Colonic mucosa (tissue), 4 donors: ENCODE measurements around the gene CCDC177. TPM values are rescaled to one million over a fixed set of nuclear protein-coding genes. Genes with fewer than 3 reads are reported as not detected.

Experiments used
- DNase-seq: peaks from one replicate; pipeline ENCODE4 v3.0.0-alpha.2; 2020
- H3K27ac ChIP-seq: fragments of 200-600 bp; one replicate; pipeline ENCODE4 v1.8.0; 2021
- H3K27me3 ChIP-seq: fragments of 200-600 bp; one replicate; pipeline ENCODE4 v1.8.0; 2021
- H3K36me3 ChIP-seq: fragments of 200-600 bp; one replicate; pipeline ENCODE4 v1.8.0; 2021
- H3K4me1 ChIP-seq: fragments of 200-600 bp; one replicate; pipeline ENCODE4 v1.8.0; 2021; ENCODE audit warnings: mild to moderate bottlenecking
- H3K4me3 ChIP-seq: fragments of 200-600 bp; one replicate; pipeline ENCODE4 v1.8.0; 2021
- H3K9ac ChIP-seq, 2 donors: one replicate each; pipeline ENCODE4 v1.7.0; 2013; ENCODE audit warnings: control low read depth in 2 of 2, low read depth in 2 of 2, low read length in 2 of 2
- H3K9me3 ChIP-seq: fragments of 200-600 bp; one replicate; pipeline ENCODE4 v1.8.0; 2021
- intact Hi-C: fragments of 100-400 bp; cut with DNase I; formaldehyde crosslinking; loops from one replicate; pipeline ENCODE4 v1.14.1; 2022
- total RNA-seq, 2 donors: library from RNA; stranded (reverse); fragmentation: NEBNext Ultra II Directional in 1 of 2; extraction: Animal tissue kit (Norgen Biotek cat#: 25700) in 1 of 2; gene quantifications; one replicate each; pipeline ENCODE4 v1.2.1, GENCODE V29; 2021
- TF ChIP-seq, protein P1 (sequence below): fragments of 200-600 bp; IDR thresholded peaks from one replicate; pipeline ENCODE4 v1.8.0; 2022; ENCODE audit warnings: antibody characterized with exemption, mild to moderate bottlenecking
- donor health status: healthy.
- donor health status: DM: no; HTN: no; CAD: no.
- donor health status: DM: no; HTN: no; CAD: no.

CCDC177 gene
- total RNA-seq, result not detected

DNA sequence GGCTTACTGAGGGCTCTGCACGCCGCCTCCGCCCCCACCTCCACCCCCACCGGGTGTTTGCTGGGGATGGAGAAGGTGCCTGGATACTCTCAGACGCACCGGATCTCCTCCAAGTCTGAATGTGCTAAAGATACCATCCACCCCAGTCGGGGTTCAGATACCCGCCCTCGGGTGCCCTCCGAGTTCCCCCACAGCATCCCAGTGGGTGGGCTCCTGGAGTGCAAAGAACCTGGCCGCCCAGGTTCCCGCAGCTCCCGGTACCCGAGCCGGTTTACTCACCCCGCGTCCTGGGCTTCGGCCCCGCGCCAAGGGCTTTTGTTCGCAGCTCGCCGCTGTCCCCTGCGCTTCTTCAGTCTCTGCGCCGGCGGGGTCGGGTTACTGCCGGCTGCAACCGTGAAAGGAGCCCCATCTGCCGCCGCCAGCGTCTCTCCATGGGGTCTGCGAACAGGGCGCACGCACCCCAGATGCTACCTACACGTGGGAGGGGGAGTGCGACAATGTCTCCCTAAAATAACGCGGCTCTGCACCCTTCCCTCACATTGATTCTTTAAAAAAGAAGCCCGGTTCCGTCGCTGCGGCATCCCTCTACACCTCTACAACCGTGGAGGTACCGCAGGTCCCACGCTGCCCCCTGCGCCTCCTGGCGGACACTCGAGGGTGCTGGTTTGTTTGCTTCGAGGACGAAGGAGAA lies at the start of gene CCDC177:
Gene CCDC177 (minus strand): TSS at position 609 of the 691 bp plus-strand sequence. CDS start 1,249 bp downstream, outside the sequence.
- TF ChIP-seq, protein P1, sequence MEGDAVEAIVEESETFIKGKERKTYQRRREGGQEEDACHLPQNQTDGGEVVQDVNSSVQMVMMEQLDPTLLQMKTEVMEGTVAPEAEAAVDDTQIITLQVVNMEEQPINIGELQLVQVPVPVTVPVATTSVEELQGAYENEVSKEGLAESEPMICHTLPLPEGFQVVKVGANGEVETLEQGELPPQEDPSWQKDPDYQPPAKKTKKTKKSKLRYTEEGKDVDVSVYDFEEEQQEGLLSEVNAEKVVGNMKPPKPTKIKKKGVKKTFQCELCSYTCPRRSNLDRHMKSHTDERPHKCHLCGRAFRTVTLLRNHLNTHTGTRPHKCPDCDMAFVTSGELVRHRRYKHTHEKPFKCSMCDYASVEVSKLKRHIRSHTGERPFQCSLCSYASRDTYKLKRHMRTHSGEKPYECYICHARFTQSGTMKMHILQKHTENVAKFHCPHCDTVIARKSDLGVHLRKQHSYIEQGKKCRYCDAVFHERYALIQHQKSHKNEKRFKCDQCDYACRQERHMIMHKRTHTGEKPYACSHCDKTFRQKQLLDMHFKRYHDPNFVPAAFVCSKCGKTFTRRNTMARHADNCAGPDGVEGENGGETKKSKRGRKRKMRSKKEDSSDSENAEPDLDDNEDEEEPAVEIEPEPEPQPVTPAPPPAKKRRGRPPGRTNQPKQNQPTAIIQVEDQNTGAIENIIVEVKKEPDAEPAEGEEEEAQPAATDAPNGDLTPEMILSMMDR, result peak; percentile 84
- no peak within 1 kb of the TSS for H3K9ac ChIP-seq
- H3K4me3 ChIP-seq, result peak within 1 kb of the TSS; percentile 1
- peaks cover 57% of the 10 kb centered on the region for H3K27me3 ChIP-seq
- peak; percentile 63 for DNase-seq
- H3K36me3 ChIP-seq, result no peaks in the 10 kb centered on the region
- H3K4me1 ChIP-seq, result peaks cover 7% of the 10 kb centered on the region
- intact Hi-C loops, result no loop called here
- H3K27ac ChIP-seq, result no peak within 1 kb of the TSS
- H3K9me3 ChIP-seq, result no peaks in the 10 kb centered on the region

GRCh38 chr14:69624136-69624535 lies 49.5 kb upstream of the CCDC177 start:
- Histone ChIP-seq H3K4me3 (no peak overlapping the region), H3K4me1 (no peaks in the 10 kb centered on the region), H3K9me3 (no peaks in the 10 kb centered on the region), H3K27me3 (no peaks in the 10 kb centered on the region), H3K9ac (no peak overlapping the region), H3K36me3 (no peaks in the 10 kb centered on the region), H3K27ac (no peak overlapping the region)
- intact Hi-C loops, result no loop called here
- TF ChIP-seq, protein P1, result no peak
- no peak for DNase-seq

DNA sequence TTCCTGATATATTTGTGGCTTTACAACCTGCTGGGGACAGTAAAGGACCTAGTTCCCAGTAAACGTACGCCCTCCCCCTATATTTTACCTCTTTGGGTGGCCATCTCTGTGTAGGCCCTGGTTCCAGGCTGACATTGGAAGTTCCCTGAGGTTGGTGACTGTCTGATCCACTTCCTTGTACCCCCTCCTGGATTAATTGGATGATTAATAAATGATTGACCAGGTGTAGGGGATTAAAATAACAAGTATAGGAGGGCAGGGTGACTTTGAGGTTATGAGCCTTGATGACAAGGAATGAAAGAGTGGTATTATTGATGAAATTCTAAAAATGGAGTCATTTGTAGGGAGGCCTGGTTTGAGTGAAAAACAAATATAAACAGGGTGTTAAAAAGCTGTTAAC lies 46.3 kb upstream of the CCDC177 start:
- Histone ChIP-seq H3K27ac (no peak overlapping the region), H3K4me1 (peaks cover 11% of the 10 kb centered on the region), H3K9ac (no peak overlapping the region), H3K27me3 (no peaks in the 10 kb centered on the region), H3K9me3 (no peaks in the 10 kb centered on the region), H3K4me3 (no peak overlapping the region), H3K36me3 (no peaks in the 10 kb centered on the region)
- no peak for DNase-seq
- TF ChIP-seq, protein P1, result no peak
- intact Hi-C loops, result no loop called here

DNA sequence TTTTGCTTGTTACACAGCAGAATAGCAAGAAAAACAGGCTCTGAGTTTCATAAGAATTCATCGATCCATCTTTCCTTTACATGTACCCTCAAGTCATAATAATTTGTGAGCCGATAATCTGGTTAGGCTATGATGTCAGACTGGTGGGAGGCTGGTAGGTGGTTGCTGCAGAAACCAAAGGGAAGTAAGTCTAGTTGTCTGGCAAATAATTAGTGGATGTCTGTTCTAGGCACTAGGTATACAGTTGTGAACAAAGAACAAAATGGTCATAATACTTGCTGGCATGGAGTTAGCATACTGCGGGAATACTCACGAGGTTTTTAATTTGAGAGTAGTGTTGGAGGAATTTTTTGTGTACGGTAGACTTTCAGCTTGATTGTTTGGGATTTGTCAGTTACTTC lies 45.5 kb upstream of the CCDC177 start:
- Histone ChIP-seq H3K27ac (no peak overlapping the region), H3K9ac (no peak overlapping the region), H3K27me3 (no peaks in the 10 kb centered on the region), H3K36me3 (no peaks in the 10 kb centered on the region), H3K9me3 (no peaks in the 10 kb centered on the region), H3K4me1 (peaks cover 11% of the 10 kb centered on the region), H3K4me3 (no peak overlapping the region)
- TF ChIP-seq, protein P1, result no peak
- no peak for DNase-seq
- intact Hi-C loops, result no loop called here

DNA sequence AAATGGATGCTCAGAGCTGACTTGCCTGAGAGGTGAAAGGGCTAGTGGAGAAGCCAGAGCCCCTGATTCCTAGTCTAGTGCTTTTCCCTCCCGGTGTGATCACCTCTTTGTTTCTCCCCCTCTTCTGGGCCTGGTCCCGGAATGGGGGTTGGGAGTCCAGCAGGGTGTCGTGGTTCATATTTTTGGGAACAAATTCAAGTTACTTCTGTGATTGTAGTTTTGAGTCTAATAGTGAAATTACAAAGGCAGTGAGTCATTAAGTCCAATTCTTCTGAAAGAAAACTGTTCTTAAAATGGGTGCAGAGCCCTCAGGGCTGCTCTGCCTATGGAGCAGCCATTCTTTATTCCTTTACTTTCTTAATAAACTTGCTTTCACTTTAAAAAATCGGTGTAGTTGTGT lies 44.3 kb upstream of the CCDC177 start:
- Histone ChIP-seq H3K4me3 (no peak overlapping the region), H3K27me3 (no peaks in the 10 kb centered on the region), H3K9ac (no peak overlapping the region), H3K36me3 (no peaks in the 10 kb centered on the region), H3K27ac (no peak overlapping the region), H3K4me1 (peaks cover 11% of the 10 kb centered on the region), H3K9me3 (no peaks in the 10 kb centered on the region)
- intact Hi-C loops, result no loop called here
- TF ChIP-seq, protein P1, result no peak
- DNase-seq, result no peak
